Fibroblast of upper back skin (primary cell): ENCODE measurements around the gene OXCT1.
"Not testable (repeated sequence)": the region's sequence is repeated elsewhere in the genome, so short reads cannot be mapped to it uniquely, and the experiment has no call there.

ENCODE experiments used
- DNase-seq: peaks from one replicate; pipeline ENCODE4 v3.0.0-alpha.2; 2013

The OXCT1 gene

GRCh38 chr5:41871852-41872251 is 1.6 kb upstream of the OXCT1 start:
- peak; percentile 17 for DNase-seq

- DNase-seq, result no peak
These were observed 413 bp upstream of the OXCT1 start for GRCh38 chr5:41870627-41871048.

- peak; percentile 32 for DNase-seq
These were observed 988 bp downstream of the OXCT1 start for GRCh38 chr5:41869151-41869723.

- DNase-seq, result peak; percentile 10
These were observed 6.2 kb downstream of the OXCT1 start for GRCh38 chr5:41863871-41864486.

- DNase-seq, result no peak
These were observed 11.3 kb downstream of the OXCT1 start for GRCh38 chr5:41858890-41859289.

GRCh38 chr5:41857989-41858388 is 12.2 kb downstream of the OXCT1 start:
- DNase-seq, result no peak

- DNase-seq, result peak; percentile 71
These were observed 13.4 kb downstream of the OXCT1 start for GRCh38 chr5:41856644-41857491.

- no peak for DNase-seq
These were observed 17.9 kb downstream of the OXCT1 start for GRCh38 chr5:41852293-41852692.

GRCh38 chr5:41851116-41851515 is 19.1 kb downstream of the OXCT1 start:
- DNase-seq, result no peak

- DNase-seq, result no peak
These were observed 21.2 kb downstream of the OXCT1 start for GRCh38 chr5:41848983-41849382.

- DNase-seq, result not testable (repeated sequence)
These were observed 24.5 kb downstream of the OXCT1 start for GRCh38 chr5:41845751-41846150.

GRCh38 chr5:41844502-41844901 is 25.7 kb downstream of the OXCT1 start:
- no peak for DNase-seq

GRCh38 chr5:41843456-41844370 is 26.5 kb downstream of the OXCT1 start:
- DNase-seq, result peak; percentile 68

- DNase-seq, result no peak
These were observed 27.4 kb downstream of the OXCT1 start for GRCh38 chr5:41842777-41843176.

GRCh38 chr5:41841325-41841724 is 28.9 kb downstream of the OXCT1 start:
- no peak for DNase-seq

GRCh38 chr5:41840251-41840650 is 30.0 kb downstream of the OXCT1 start:
- DNase-seq, result no peak

- no peak for DNase-seq
These were observed 32.4 kb downstream of the OXCT1 start for GRCh38 chr5:41837793-41838192.

- DNase-seq, result peak; percentile 84
These were observed 34.6 kb downstream of the OXCT1 start for GRCh38 chr5:41835645-41836044.

GRCh38 chr5:41834506-41834905 is 35.7 kb downstream of the OXCT1 start:
- no peak for DNase-seq

- DNase-seq, result no peak
These were observed 37.8 kb downstream of the OXCT1 start for GRCh38 chr5:41832430-41832829.

GRCh38 chr5:41831155-41831554 is 39.1 kb downstream of the OXCT1 start:
- DNase-seq, result no peak

- no peak for DNase-seq
These were observed 42.4 kb downstream of the OXCT1 start for GRCh38 chr5:41827792-41828191.

GRCh38 chr5:41822036-41822435 is 48.2 kb downstream of the OXCT1 start:
- DNase-seq, result no peak
